ENCODE data around the gene AOC2.
"Not testable (repeated sequence)": the region's sequence is repeated elsewhere in the genome, so short reads cannot be mapped to it uniquely, and the experiment has no call there.

The AOC2 gene

DNA sequence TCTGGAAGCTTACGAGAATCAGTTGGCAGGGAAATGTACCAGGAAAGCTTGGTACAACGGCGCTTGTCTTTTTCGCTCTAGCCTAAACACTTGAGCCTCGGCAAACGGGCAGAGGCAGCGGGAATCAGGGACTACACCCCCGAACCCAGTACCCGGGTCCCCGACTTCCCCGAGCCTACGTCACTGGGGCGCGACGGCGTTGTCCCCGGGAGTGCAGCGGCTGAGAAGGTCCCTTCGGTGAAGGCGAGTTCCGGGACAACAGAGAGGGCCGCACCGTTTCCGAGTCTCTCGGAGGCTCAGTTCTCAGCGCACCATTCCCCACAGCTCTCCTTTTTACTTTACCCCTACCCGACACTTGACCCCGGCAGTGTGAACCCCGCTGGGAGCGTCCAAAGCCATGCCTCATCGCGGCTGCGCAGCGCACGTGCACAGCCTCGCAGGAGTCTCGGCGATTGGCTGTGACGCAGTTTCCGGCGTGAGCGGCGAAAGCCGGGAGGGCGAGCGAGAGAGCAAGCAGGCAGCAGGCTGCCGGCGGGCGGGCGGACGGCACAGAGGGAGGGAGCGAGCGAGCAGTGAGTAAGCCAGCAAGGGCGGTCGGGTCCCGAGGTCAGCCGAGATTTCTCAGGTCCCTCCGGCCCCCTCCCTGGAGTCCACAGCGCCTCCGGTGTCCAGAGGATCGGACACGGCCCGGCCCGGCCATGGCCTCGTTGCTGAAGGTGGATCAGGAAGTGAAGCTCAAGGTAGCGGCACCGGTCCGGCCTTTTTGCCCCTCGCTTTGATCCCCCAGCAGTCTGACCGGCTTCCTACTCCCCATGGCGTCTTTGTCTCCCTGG lies 11.2 kb upstream of the AOC2 start, which contains the start of gene PSME3:
PSME3 (plus strand) TSS at position 464 of the 833 bp plus-strand sequence; CDS start at position 699, 235 bp downstream.
- peak; percentile 93 for DNase-seq

DNA sequence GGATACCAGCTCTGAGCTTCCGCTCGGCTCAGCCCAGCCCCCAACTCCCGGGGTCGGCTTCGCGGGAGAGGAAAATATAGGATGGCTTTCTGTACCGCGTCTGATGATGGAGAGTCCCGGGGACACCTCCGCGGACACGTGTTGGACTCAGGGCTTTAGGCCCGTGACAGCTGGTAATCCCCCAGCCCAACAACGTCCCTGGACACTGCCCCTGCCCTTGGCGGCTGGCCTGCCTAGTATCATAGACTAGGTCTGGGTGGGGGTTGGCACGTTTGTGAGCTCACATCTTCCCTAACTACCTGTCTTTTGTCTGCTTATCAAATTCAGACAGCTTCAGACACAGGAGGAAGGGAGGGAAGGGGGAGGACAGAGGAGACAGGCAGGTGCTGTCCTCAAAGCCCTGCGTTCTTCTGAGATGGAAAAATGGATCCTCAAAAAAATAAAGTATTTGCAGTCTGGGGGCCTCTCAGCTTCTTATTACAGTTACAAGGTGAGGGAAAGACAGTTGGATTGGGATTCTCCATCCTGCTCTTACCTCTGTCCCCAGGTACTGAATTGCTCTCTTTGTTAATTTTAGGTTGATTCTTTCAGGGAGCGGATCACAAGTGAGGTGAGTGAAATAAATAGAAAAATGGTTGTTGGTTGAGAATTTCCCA lies 10.5 kb upstream of the AOC2 start:
- no peak for DNase-seq

DNA sequence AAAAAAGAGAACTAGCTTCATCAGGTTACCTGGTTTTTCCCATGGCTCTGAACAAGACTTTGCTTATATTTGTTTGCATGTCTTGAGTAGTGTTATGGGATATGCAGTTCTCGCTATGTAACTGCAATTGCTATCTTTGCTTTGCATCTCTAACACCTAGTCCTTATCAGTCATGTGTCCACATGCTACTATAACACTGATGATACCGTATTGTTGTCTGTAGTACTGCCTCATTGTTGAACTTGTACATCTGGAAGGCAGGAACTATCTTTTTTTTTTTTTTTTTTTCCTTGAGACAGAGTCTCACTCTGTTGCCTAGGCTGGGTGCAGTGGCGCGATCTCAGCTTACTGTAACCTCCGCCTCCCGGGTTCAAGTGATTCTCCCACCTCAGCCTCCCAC lies 8.6 kb upstream of the AOC2 start:
- no peak for DNase-seq

DNA sequence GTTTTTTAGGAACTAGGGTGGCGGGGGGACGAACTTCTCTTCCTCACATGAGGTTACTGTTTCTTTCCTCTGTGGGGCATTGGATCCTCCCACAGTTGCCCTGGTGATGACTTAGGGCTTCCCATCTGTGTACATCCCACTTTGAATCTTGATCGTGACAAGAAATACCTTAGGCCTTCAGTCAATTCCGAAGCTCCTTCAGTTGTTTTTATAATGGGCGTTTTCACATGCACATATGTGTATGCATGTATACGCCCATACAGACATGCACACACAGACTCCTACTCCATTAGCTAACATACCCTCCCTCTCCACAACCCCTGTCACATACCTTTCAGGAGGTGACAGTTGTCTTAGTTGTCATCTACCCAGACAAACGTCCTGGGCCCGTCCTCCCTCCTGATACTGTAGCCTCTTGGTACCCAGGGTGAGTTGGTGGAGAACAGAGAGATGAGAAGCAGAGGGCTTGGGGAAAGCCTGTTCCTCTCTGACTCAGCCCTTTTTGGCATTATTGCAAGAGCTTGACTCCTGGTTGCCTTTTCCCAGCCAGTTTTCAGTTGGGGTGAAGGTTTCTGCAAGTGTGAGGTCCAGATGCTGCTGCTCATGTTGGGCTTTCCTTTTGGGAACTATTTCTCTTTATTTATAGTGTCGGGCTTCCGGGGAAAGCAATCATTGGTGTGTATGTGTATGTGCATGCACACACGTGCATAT lies 2.2 kb upstream of the AOC2 start:
- DNase-seq: no peak

DNA sequence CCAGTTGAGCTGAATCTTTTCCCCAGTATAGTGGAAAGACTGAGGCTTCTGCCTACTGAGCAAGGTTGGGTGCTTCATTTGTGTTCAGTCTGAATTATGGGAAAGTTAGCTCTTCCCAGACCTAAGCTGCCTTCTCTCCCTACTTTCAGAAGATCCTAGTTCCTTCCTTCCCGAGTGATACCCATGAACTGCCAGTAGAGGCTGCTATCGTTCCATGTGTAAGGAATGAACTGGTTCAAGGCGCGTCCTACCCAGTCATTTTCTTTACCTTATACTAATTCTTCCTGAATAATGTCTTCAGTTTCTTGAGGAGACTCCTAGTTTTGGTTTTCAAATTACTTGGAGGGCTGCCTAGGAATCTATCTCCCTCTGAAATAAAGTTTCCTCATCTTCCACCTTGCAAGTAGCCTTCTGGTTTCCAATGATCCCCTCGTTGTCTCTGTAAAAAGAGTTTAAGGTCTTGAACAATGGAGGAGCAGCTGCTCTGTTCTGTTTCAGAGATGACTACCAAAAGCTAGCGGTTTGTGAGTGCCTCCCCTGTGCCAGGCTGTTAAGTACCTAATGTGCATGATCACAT lies 934 bp upstream of the AOC2 start:
- no peak for DNase-seq

DNA sequence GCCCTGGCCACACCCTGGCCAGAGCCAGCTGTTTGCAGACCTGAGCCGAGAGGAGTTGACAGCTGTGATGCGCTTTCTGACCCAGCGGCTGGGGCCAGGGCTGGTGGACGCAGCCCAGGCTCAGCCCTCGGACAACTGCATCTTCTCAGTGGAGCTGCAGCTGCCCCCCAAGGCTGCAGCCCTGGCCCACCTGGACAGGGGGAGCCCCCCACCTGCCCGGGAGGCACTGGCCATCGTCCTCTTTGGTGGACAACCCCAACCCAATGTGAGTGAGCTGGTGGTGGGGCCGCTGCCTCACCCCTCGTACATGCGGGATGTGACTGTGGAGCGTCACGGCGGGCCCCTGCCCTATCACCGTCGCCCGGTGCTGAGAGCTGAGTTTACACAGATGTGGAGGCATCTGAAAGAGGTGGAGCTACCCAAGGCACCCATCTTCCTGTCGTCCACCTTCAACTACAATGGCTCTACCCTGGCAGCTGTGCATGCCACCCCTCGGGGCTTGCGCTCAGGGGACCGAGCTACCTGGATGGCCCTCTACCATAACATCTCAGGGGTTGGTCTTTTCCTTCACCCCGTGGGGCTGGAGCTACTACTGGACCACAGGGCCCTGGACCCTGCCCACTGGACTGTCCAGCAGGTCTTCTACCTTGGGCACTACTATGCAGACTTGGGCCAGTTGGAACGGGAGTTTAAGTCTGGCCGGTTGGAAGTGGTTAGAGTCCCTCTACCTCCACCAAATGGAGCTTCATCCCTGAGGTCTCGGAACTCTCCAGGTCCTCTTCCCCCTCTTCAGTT lies 578 bp downstream of the AOC2 start:
- no peak for DNase-seq

DNA sequence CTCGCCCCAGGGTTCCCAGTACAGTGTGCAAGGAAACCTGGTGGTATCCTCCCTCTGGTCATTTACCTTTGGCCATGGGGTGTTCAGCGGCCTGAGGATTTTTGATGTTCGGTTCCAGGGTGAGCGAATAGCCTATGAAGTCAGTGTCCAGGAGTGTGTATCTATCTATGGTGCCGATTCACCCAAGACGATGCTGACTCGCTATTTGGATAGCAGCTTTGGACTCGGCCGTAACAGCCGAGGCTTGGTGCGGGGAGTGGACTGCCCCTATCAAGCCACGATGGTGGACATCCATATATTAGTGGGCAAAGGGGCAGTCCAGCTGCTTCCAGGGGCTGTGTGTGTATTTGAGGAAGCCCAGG lies 1.2 kb downstream of the AOC2 start:
- no peak for DNase-seq

DNA sequence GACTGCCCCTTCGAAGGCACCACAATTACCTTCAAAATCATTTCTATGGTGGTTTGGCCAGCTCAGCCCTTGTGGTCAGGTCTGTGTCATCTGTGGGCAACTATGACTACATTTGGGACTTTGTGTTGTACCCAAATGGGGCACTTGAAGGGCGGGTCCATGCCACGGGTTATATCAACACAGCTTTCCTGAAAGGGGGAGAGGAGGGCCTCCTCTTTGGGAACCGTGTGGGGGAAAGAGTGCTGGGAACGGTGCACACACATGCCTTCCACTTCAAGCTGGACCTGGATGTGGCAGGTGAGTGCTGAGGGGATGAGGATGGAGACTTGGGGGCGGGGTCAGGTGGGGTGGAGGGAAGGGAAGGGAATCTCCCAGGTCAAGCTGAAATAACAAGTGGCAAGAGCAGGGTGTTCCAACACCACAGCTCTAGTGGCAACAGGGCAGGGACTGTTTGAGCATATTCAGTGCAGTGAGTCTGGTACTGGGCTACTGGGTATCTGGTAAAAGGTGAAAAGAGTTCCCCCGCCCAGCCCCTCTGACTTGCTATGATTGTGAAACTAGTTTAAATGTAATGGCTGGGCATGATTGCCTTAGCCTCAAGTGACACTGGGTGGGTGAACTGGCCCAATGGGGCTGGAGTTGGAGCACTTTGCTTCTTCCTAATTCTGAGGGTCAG lies 1.7 kb downstream of the AOC2 start:
- peak; percentile 73 for DNase-seq

DNA sequence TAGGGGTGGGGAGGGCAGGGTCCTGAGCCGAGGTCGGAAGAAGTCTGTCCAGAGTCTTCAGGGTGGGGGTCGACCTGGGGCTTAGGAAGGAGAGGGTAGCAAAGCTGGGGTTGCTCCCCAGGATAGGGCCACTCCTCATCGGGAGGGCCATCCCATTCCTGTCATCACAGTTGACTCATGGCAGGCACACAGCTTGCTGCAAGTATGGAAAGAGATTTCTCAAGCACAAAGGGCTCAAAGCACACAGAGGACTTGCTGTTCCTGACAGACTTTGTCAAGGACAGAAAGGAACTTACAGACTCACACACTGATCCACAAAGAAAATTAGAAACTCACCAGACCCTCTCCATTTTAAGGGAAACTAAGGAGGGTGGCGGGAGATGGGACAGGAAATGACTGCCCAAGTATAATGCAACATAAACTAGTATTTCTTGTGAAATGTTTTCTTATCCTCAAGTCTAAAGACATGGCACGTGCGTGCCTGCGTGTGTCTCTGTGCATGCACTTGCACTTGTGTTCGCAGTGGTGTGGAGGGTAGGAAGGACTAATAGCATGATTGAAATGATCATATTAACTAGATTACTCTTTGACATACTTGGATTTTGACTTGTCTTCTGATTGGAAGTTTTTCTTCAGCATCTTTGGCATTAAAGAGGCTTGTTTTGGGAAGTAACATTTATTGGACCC lies 2.4 kb downstream of the AOC2 start:
- no peak for DNase-seq

DNA sequence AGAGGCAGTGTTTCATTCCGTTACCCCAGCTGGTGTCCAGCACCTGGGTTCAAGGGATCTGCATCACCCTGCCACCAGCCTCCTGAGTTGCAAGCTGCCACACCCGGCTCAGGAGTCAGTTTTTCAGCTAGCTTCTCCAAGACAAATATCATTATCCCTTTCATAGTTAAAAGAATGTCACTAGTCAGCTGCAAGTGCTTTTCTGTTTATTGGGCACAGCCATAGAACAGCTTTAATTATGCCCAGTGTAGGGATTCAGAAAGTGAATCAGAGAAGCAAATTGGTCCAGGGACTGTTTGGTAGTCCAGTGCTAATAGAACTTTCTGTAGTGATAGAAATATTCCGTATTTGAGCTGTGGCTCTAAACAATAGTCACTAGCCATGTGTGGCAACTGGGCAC lies 3.7 kb downstream of the AOC2 start:
- no peak for DNase-seq

DNA sequence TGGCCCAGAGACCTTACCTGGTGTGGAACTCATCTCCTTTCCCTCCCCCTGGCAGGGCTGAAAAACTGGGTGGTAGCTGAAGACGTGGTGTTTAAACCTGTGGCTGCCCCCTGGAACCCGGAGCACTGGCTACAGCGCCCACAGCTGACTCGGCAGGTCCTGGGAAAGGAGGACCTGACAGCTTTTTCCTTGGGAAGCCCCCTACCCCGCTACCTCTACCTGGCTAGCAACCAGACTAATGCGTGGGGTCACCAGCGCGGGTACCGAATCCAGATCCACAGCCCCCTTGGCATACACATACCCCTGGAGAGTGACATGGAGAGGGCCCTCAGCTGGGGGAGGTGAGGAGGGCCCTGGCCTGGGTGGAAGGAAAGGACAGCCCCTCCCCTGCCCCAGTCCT lies 4.7 kb downstream of the AOC2 start:
- no peak for DNase-seq

DNA sequence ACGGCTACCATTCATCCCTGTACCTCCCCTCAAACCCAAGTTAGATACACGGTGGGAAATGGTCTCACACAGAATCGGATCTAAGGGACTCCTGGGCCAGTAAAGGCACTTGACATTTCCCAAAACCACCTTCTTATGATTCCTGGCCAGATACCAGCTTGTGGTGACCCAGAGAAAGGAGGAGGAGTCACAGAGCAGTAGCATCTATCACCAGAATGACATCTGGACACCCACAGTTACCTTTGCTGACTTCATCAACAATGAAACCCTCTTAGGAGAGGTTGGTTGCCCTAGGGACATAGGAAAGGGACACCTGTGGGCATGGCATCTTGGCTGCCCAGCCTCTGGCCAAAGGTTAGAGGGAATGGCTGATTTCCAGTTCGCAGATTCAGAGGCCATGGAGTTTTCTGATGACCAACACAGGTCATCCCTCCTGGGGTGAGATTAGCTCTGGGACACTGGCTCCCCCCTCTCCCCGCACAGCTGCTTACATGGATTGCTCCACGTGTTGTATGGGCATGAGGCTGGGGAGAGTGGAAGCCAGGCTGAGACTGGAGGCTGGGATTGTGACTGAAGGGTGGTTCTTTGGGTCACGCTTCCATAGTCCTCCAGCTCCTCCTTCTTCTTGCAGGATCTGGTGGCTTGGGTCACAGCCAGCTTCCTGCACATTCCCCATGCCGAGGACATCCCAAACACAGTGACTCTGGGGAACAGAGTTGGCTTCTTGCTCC lies 5.2 kb downstream of the AOC2 start:
- no peak for DNase-seq

DNA sequence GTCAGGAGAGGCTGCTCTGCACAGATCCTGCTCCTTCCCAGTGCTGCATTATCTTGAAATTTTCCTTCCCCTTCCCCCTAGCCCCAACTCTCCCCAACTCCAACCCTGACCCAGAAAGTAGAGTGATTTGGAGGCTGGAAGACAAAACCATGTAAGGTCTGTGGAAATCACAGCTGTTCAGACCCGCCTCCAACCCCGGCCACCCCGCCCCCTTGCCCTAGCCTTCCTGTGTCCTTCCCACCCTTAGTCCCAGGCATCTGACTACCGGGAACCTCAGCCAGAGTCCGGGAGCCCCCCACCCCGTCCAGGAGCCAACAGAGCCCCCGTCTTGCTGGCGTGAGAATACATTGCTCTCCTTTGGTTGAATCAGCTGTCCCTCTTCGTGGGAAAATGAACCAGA lies 6.6 kb downstream of the AOC2 start, which contains the start of gene AOC3:
AOC3 (plus strand) TSS at position 246 of the 400 bp plus-strand sequence; CDS start at position 391, 145 bp downstream.
- no peak for DNase-seq

DNA sequence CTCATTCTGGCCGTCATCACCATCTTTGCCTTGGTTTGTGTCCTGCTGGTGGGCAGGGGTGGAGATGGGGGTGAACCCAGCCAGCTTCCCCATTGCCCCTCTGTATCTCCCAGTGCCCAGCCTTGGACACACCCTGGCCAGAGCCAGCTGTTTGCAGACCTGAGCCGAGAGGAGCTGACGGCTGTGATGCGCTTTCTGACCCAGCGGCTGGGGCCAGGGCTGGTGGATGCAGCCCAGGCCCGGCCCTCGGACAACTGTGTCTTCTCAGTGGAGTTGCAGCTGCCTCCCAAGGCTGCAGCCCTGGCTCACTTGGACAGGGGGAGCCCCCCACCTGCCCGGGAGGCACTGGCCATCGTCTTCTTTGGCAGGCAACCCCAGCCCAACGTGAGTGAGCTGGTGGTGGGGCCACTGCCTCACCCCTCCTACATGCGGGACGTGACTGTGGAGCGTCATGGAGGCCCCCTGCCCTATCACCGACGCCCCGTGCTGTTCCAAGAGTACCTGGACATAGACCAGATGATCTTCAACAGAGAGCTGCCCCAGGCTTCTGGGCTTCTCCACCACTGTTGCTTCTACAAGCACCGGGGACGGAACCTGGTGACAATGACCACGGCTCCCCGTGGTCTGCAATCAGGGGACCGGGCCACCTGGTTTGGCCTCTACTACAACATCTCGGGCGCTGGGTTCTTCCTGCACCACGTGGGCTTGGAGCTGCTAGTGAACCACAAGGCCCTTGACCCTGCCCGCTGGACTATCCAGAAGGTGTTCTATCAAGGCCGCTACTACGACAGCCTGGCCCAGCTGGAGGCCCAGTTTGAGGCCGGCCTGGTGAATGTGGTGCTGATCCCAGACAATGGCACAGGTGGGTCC lies 7.2 kb downstream of the AOC2 start:
- DNase-seq: not testable (repeated sequence)

DNA sequence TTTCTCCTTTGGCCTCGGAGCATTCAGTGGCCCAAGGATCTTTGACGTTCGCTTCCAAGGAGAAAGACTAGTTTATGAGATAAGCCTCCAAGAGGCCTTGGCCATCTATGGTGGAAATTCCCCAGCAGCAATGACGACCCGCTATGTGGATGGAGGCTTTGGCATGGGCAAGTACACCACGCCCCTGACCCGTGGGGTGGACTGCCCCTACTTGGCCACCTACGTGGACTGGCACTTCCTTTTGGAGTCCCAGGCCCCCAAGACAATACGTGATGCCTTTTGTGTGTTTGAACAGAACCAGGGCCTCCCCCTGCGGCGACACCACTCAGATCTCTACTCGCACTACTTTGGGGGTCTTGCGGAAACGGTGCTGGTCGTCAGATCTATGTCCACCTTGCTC lies 8.0 kb downstream of the AOC2 start:
- DNase-seq: no peak

DNA sequence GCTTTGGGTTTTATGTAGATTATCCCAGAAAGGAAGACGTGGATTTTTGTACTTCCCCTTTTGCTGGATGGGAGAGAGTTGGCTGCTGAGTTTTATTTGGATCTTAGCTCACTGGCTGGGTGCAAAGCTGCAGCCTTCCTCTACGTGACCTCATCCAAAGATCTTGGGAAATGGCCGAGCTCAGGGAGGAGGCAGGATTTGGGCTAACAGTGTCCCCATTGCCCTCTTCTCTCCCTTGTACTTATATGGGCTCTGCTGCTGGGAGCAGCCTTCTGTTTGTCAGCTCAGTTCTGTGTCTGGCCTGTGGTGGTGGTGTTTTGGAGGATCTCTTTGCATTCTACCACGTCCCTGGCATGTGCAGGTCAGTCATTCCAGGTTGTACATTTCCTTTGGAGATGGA lies 8.6 kb downstream of the AOC2 start:
- DNase-seq: no peak

DNA sequence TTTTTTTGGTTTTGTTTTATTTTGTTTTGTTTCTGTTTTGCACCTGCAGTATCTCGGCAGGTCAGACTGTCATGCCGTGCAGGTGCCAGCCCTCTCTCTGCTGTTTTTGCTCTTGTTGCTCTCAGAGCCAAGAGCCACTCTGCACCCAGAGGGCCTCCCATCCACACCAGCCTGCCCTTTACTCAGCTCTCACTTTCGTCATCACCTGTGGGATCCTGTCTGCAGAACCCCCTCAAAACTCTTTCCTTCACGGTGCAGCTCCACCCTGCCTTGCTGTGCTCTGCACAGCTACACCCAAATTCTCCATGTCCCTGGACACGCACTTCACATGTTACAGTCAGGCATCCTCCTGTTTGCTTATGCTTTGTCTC lies 9.2 kb downstream of the AOC2 start:
- no peak for DNase-seq

DNA sequence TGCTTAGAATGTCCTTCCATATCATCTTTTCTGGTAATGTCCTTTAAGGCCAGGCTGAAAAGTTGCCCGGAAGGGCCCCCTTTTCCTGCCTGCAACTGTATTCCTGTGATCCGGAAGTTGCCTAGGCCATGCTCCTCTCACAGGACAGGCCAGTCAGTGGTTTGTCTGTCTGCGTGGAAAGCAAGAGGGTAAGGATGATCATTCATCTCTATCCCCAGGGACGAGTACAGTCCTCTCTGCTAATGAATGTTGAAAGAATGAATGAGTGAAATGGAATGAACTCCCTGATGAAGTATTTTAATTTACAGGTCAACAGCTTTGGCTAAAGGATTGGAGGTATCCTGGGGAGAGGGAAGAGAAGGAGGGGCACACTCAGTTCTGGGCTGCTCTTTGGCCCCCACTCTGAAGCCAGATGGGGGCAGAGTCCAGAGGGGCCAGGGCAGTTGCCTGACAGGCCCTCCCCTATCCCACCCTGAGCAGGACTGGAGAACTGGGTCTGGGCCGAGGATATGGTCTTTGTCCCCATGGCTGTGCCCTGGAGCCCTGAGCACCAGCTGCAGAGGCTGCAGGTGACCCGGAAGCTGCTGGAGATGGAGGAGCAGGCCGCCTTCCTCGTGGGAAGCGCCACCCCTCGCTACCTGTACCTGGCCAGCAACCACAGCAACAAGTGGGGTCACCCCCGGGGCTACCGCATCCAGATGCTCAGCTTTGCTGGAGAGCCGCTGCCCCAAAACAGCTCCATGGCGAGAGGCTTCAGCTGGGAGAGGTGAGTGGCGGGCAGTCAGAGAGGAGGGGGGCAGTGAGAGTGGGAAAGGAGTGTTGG lies 9.8 kb downstream of the AOC2 start:
- no peak for DNase-seq

Measured in activated CD4-positive, alpha-beta T cell treated with anti-CD3 and anti-CD28 coated beads for 48 hours (primary cell).